ENCODE data around the gene KLHL26. TPM values are rescaled to one million over a fixed set of nuclear protein-coding genes. Genes with fewer than 3 reads are reported as not detected.
A peak's percentile ranks its signal among the peaks of the same experiment; 100 is the strongest.

The KLHL26 gene
- total RNA-seq, 4 donors from 2014 or later: 13.4 to 20.2 (median 15.9) TPM

DNA sequence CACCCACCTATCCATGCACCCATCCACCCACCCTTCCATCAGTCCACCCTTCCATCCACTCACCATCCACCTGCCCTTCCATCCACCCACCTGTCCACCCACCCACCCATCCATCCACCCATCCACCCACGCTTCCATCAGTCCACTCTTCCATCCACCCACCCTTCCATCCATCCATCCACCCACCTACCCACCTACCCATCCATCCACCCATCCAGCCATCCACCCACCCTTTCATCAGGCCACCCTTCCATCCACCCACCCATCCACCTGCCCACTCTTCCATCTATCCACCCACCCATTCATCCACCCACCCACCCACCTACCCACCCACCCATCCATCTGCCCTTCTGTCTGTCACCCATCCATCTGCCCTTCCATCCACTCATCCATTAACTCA is 17.0 kb downstream of the KLHL26 start:
- Histone ChIP-seq H3K4me3 (replicated peaks in 1 of 3) (no peak overlapping the region), H3K9me3 (no peaks in the 10 kb centered on the region), H3K4me1 (peaks cover 26 to 65% of the 10 kb centered on the region in 2 donors), H3K36me3 (no peaks in the 10 kb centered on the region), H3K27ac (no peak overlapping the region), H3K27me3 (no peaks in the 10 kb centered on the region)
- TF ChIP-seq POLR2A (IDR thresholded peaks at IDR 0.05): no peak
- TF ChIP-seq, protein P1, sequence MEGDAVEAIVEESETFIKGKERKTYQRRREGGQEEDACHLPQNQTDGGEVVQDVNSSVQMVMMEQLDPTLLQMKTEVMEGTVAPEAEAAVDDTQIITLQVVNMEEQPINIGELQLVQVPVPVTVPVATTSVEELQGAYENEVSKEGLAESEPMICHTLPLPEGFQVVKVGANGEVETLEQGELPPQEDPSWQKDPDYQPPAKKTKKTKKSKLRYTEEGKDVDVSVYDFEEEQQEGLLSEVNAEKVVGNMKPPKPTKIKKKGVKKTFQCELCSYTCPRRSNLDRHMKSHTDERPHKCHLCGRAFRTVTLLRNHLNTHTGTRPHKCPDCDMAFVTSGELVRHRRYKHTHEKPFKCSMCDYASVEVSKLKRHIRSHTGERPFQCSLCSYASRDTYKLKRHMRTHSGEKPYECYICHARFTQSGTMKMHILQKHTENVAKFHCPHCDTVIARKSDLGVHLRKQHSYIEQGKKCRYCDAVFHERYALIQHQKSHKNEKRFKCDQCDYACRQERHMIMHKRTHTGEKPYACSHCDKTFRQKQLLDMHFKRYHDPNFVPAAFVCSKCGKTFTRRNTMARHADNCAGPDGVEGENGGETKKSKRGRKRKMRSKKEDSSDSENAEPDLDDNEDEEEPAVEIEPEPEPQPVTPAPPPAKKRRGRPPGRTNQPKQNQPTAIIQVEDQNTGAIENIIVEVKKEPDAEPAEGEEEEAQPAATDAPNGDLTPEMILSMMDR (IDR thresholded peaks at IDR 0.05): no peak
- DNase-seq: no peak
- WGBS, 2 donors: 91 to 100% methylated on average over 1 of the region's 1 CpG
- intact Hi-C loops (cut with DNase I): no loop called here

DNA sequence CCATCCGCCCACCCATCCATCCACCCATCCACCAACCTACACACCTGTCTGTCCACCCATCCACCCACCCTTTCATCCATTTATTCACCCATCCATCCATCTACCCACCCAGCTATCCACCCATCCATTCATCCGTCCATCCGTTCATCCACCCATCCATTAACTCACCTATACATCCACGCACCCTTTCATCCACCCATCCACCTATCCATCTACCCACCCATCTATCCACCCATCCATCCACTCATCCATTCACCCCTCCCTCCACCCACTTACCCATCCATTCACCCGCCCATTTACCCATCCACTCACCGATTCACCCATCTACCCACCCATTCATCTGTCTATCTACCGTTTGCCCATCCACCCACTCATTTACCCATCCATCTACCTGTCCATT is 17.6 kb downstream of the KLHL26 start:
- H3K4me1 ChIP-seq: peaks cover 20 to 65% of the 10 kb centered on the region in 2 donors

DNA sequence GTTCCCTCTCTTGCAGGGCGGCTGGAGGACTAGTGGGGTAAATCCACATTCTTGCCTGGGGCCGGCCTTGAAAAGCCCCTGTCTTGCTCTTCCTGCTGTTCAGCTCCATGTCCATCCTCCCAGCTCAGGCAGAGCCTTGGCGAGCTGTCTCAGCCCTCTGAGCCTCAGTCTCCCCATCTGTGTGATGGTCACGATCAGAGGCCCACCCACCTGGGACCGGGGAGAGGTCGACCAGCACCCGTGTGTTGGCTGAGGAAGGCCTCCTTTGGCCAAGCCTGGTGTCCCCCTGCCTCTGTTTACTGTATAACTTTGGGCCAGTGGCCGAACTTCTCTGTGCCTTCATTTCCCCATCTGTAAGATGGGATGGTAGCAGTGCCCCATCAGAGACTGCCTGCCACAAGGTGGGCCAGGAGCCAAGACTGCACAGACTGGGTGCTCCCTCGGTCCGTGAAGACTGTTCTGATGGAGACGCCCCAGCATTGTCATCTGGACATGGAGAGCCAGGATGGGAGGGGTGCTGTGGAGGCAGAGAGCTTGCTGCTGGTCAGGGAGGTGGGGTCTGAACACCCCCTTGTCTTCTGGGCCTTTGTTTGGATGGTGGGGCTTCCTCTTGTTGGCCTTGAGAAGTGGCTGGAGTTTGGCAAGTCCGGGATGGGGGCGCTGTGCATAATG is 18.5 kb downstream of the KLHL26 start:
- TF ChIP-seq, protein P1 (IDR thresholded peaks at IDR 0.05): no peak
- TF ChIP-seq POLR2A (IDR thresholded peaks at IDR 0.05): no peak
- Histone ChIP-seq H3K36me3 (no peaks in the 10 kb centered on the region), H3K27ac (no peak overlapping the region), H3K27me3 (no peaks in the 10 kb centered on the region), H3K4me3 (replicated peaks in 1 of 3) (no peak overlapping the region), H3K4me1 (peaks cover 11 to 65% of the 10 kb centered on the region in 2 donors), H3K9me3 (no peaks in the 10 kb centered on the region)
- intact Hi-C loops (cut with DNase I): no loop called here
- WGBS, 2 donors: 92 to 94% methylated on average over 6 to 7 of the region's 13 CpGs
- no peak for DNase-seq

More for the DNA sequence above, 17.6 kb downstream of the KLHL26 start:
- Histone ChIP-seq H3K36me3 (no peaks in the 10 kb centered on the region), H3K9me3 (no peaks in the 10 kb centered on the region), H3K4me3 (replicated peaks in 1 of 3) (no peak overlapping the region), H3K27ac (no peak overlapping the region), H3K27me3 (no peaks in the 10 kb centered on the region)
- no peak for TF ChIP-seq POLR2A (IDR thresholded peaks at IDR 0.05)
- TF ChIP-seq, protein P1 (IDR thresholded peaks at IDR 0.05): no peak
- intact Hi-C loops (cut with DNase I): no loop called here
- DNase-seq: no peak
- WGBS, 2 donors: 97% methylated on average over 7 of the region's 7 CpGs

DNA sequence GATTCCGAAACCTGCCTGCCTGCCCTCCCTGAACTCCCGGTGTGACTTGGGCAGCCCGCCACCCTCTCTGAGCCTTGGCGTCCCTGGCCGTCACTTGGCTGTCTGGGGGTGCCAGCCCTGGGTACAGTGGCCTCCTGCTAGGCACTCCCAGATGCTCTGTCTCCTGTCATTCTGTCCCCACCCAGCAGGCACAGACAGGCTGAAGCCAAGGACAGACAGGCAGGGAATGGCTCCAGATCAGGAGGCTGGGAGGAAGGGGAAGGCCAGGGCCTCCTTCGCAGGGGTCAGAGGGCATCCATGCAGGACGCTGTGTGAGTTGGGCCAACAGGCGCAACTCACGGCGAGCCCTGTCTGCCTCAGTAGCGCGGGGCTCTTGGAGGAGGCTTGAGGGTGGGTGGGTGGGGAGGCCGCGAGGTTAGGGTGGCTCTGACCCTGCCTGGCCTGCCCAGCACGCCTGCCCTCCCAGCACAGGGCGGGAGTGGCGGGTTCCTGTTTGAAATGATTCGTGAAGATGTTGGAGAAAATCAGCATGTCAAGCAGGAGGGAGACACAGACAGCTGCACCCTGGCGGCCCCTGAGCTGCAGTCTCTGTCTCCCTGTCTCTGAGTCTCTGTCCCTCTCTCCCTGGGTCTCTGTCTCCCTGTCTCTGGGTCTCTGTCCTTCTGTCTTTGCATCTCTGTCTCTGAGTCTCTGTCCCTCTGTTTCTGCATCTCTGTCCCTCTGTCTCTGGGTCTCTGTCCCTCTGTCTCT is 19.7 kb downstream of the KLHL26 start:
- Histone ChIP-seq H3K4me1 (peaks cover 0 to 65% of the 10 kb centered on the region in 2 donors), H3K27ac (peak overlapping the region in 1 of 3 donors; percentile 77)
- 87 to 90% methylated on average over 12 to 15 of the region's 19 CpGs for WGBS, 2 donors

More for the DNA sequence above, 19.7 kb downstream of the KLHL26 start:
- Histone ChIP-seq H3K27me3 (no peaks in the 10 kb centered on the region), H3K9me3 (no peaks in the 10 kb centered on the region), H3K4me3 (replicated peaks in 1 of 3) (no peak overlapping the region), H3K36me3 (no peaks in the 10 kb centered on the region)
- no peak for DNase-seq
- TF ChIP-seq POLR2A (IDR thresholded peaks at IDR 0.05): no peak
- TF ChIP-seq, protein P1 (IDR thresholded peaks at IDR 0.05): no peak
- intact Hi-C loops (cut with DNase I): no loop called here

Measured in thyroid gland (tissue), 4 donors.